22Rv1 (cell line): ENCODE results near the gene GBF1.

Source experiments
- H3K27ac ChIP-seq: fragments of 450-650 bp; 2 replicates; pipeline ENCODE4 v1.5.1; 2017
- ZFX ChIP-seq: fragments of 450-650 bp; IDR thresholded peaks from 2 replicates; pipeline ENCODE4 v1.6.1; 2017; ENCODE audit warnings: antibody characterized with exemption, borderline replicate concordance
- TF ChIP-seq, protein P1 (sequence below): fragments of 450-650 bp; IDR thresholded peaks from 2 replicates; pipeline ENCODE4 v1.5.1; 2017; ENCODE audit warnings: mild to moderate bottlenecking

GBF1 gene

DNA sequence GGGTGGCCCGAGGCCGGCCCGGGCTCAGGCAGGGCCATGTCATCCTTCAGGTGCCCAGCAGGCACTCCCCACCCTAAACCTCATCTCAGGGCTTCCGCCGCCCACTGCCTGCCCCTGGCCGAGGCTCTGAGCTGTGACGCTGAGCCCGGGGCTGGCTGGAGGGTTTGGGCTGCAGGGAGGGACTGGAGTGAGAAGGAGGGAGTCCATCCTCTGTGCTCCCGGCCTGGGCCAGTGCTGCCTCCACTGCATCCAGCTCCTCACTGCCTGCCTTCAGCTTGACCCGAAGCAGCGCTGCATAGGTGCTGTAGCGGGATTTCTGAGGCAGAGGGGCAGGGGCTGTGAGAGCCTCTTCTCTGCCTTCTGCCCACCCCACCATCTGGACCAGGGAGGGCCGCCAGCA lies 157.8 kb downstream of the GBF1 start:
- TF ChIP-seq ZFX: no peak
- TF ChIP-seq, protein P1, sequence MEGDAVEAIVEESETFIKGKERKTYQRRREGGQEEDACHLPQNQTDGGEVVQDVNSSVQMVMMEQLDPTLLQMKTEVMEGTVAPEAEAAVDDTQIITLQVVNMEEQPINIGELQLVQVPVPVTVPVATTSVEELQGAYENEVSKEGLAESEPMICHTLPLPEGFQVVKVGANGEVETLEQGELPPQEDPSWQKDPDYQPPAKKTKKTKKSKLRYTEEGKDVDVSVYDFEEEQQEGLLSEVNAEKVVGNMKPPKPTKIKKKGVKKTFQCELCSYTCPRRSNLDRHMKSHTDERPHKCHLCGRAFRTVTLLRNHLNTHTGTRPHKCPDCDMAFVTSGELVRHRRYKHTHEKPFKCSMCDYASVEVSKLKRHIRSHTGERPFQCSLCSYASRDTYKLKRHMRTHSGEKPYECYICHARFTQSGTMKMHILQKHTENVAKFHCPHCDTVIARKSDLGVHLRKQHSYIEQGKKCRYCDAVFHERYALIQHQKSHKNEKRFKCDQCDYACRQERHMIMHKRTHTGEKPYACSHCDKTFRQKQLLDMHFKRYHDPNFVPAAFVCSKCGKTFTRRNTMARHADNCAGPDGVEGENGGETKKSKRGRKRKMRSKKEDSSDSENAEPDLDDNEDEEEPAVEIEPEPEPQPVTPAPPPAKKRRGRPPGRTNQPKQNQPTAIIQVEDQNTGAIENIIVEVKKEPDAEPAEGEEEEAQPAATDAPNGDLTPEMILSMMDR: no peak
- H3K27ac ChIP-seq: peak overlapping the region; percentile 39

DNA sequence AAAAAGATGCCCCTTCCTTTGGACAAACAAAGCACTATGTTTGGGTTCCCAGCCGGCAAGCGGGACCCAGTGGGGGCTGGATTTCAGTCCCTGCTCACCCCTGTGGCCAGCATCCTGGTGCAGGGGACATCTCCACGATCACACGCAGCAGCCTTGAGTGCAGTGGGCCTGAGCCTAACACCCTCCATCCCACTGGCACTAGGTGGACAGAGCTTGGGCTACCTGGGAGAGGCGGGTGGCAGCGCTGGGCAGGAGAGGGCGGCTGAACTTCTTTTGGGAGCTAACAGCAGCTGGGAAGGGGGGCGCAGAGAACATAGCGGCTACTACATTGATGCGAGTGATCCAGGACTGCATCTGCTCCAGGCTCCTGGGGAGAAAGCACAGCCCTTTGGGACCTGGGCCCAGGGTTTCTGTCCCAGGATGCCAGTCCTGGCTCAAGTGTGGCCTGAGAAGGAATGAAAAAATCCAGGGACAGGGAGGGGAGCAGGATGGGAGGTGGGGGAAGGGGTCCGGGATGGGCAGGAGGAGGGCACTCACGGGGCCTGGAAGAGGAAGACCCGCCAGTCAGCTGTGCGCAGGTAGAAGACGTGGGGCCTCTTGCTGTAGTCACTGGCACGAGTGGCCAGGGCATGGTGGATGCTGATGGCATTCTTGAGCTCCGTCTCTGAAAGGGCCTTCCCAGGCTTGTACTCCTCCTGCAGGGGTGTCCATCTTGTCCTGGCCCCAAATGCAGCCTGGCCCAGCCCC lies 159.2 kb downstream of the GBF1 start:
- peak overlapping the region; percentile 39; the same call in 1 of the 2 replicates for H3K27ac ChIP-seq
- TF ChIP-seq ZFX: no peak
- TF ChIP-seq, protein P1: no peak

DNA sequence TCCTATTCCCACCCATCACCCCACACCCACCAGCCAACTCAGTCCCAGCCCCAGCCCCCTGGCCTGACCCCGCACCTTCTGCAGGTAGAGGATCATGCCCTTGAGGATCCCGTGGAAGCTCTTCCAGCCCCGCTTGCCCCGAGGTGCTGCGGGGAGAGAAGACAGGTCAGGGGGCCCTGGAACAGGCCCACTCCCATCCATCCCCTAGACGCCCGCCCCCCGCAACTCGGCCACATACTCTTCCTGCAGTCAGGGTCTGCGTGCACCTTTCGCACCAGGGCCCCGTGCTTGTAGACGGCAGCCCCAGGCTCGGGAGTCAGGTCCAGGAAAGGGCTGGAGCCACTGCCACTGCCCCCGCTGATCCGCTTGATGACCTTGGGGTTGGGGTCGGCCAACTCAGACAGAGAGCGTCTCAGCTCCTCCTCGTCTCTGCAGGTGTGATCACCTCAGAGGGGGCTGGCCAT lies 159.8 kb downstream of the GBF1 start:
- TF ChIP-seq, protein P1: no peak
- no peak for TF ChIP-seq ZFX
- no peak overlapping the region; the same call in 1 of the 2 replicates for H3K27ac ChIP-seq

DNA sequence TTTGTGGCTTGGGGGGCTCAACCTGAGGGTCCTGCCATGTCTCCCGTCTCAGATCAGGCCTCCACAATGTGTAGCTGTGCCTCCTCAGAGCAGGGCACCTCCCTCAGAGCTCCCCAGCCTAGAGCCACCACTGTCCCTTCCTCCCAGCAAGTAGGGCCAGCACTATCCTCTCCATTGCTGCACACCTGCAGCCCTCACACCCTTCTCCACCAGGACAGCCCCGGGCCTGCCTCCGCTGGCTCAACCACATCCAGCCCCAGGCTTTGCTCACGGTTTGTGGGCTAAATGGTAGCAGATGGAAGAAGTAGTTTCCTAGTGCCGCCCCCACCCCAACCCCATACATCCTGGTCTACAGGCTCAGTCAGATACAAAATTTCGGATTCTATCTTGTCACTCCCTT lies 160.3 kb downstream of the GBF1 start:
- TF ChIP-seq, protein P1: no peak
- TF ChIP-seq ZFX: no peak
- peak overlapping the region; percentile 33; the same call in 1 of the 2 replicates for H3K27ac ChIP-seq

DNA sequence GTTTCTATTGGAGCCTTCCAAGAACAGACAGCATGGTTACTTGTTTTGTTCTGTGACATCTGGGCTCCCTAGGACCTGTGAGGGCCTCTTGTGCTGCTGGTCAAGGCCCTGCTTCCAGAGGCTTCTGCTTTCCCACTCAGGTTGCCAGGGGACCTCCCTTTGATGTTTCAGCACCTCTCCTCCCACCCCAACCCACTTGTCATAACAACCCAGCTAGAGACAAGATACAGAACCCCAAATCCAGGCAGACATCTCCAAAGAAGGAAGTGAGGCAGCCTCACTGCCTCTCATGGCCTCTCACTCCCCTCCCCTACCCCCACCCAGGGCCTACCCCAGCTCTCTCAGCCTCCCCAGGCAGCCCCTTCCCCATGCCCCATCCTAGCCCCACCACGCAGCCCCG lies 161.5 kb downstream of the GBF1 start:
- H3K27ac ChIP-seq: peak overlapping the region; percentile 33; the same call in 1 of the 2 replicates
- no peak for TF ChIP-seq ZFX
- TF ChIP-seq, protein P1: no peak

DNA sequence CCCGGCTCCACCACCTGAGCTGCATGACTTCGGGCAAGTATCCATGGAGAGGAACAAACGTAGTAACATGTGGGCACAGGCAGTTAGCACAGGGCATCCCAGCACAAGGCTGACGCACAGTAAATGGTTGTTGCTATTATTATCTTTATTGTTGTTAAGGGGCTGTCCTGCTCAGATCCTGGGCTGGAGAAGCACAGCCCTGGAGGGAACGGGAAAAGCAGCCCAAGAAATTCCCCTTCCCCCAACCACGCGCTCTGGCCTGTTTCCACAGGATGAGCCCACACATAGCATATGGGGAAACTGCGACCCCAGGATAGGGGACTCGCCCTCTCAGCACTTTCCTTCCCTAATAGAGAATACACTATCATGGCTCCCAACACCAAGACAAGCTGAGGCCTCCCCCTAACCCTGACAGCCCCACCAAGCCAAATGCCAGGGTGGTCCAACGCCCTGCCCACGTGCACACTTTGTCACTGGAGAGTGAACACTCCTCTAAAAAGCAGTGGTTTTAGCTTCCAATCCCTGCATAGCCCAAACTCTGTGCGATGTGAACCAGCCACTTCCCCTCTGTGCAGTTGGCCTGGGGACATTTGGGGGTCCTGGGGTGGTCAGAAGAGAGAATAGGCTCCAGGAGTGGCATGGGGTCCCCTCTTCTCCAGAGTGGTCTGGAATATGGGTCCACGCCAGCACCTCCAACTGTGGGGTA lies 162.2 kb downstream of the GBF1 start:
- TF ChIP-seq ZFX: no peak
- TF ChIP-seq, protein P1: no peak
- H3K27ac ChIP-seq: no peak overlapping the region
